ENCODE data around the gene TCF25.

DNA sequence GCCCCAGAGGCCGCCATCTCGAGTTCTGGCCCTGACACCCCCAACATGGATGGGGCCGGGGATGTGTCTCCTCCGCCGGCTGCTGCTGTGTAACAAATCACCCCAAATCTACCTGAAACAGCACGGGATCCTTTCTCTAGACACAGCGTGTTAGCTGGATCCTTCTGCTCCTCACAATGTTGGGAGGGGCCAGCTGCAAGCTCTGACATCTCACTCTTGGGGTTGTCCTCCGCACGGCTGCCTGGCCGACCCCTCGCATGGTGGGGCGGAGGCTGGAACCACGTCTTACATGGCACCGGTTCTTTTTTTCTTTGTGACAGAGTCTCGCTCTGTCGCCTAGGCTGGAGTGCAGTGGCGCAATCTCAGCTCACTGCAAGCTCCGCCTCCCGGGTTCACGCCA lies 63.6 kb downstream of the TCF25 start:
- TF ChIP-seq CTCF (IDR thresholded peaks at IDR 0.05 in 4 of 5, conservative IDR thresholded peaks at IDR 0.05 in 1 of 5) (no peak), POLR2A (IDR thresholded peaks at IDR 0.05) (no peak)

All from gastrocnemius medialis (tissue), 4 donors.